Fibroblast of skin of right quadriceps (primary cell): Measurements from ENCODE around the gene MOB3C.

Experiments used
- DNase-seq: peaks from one replicate; pipeline ENCODE4 v3.0.0-alpha.2; 2013

The MOB3C gene

GRCh38 chr1:46569884-46570725 lies 46.5 kb downstream of the MOB3C start:
- DNase-seq = peak; percentile 28

- DNase-seq = no peak
Measured at GRCh38 chr1:46569116-46569515, 47.5 kb downstream of the MOB3C start.

DNA sequence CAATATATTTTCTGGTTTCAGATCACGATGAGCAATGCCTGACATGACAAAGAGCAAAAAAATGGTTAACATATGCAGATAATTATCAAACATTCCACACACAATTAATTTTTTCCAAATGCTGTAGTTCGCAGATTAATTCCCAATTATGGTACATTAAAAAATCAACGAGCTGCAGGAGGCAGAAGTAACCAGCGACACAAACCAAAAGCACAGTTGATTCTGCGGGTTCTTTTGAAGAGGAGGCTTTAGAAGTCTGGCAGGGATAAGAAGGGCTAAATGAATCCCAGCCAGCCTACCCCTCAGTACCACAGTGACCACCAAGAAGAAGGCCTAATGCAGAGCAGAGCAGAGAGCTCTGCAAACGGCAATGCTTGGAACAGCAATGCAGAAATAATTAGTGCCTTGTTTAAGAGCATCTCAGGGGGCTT lies 48.1 kb downstream of the MOB3C start:
- peak; percentile 65 for DNase-seq

GRCh38 chr1:46563341-46563740 lies 53.3 kb downstream of the MOB3C start:
- DNase-seq = no peak

- no peak for DNase-seq
Measured at GRCh38 chr1:46562498-46562897, 54.1 kb downstream of the MOB3C start.

GRCh38 chr1:46558966-46559365 lies 57.6 kb downstream of the MOB3C start:
- DNase-seq = no peak

DNA sequence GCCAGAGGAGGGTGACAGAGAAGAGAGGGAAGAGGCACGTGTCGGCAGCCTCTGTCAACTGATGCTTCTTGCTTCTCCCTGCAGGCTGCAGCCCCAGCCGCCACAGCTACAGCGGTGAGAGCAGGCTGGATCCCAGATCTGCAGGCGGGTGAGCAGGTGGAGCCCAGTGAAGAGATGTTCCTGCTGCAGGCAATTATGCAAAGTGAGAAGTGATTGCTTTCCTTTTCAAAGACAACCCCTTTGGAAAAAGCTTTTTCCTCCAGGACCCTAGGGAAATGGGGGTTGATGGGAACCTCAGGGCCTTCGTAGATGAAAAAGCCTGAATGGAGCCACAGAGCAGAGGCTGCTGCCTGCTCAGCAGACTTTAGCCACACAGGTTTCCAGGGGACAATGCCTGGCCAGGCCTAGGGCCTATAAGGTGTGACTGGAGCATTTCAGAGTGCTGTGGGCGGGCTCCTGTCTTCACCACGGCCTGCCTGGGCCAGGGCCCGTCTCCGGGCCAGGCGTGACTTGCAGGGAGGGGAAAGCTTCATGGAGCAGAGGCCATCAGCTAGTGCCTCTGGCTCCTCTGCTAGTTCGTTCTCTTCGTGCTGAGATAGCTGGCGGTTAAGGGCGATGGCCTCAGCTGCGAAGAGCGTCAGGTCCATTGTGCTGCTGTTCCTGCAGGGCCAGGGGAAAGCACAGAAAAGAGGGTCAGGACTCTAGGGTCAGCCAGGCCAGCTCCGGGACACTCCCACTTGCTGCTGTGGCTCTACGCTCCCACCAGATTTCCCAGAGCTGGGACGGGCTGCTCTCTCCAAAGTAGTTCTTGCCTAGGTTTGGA lies 58.3 kb downstream of the MOB3C start:
- no peak for DNase-seq
